ENCODE data around the gene CAMK4.

GRCh38 chr5:111507276-111507675 is 283.1 kb downstream of the CAMK4 start:
- TF ChIP-seq POLR2A (IDR thresholded peaks at IDR 0.05; ENCODE audit: low read depth, low read length) (no peak), POLR2AphosphoS5 (IDR thresholded peaks at IDR 0.05; ENCODE audit: low read depth, low read length) (no peak)
